ENCODE results near the gene BPHL.
"Not testable (repeated sequence)": the region's sequence is repeated elsewhere in the genome, so short reads cannot be mapped to it uniquely, and the experiment has no call there.

BPHL gene

DNA sequence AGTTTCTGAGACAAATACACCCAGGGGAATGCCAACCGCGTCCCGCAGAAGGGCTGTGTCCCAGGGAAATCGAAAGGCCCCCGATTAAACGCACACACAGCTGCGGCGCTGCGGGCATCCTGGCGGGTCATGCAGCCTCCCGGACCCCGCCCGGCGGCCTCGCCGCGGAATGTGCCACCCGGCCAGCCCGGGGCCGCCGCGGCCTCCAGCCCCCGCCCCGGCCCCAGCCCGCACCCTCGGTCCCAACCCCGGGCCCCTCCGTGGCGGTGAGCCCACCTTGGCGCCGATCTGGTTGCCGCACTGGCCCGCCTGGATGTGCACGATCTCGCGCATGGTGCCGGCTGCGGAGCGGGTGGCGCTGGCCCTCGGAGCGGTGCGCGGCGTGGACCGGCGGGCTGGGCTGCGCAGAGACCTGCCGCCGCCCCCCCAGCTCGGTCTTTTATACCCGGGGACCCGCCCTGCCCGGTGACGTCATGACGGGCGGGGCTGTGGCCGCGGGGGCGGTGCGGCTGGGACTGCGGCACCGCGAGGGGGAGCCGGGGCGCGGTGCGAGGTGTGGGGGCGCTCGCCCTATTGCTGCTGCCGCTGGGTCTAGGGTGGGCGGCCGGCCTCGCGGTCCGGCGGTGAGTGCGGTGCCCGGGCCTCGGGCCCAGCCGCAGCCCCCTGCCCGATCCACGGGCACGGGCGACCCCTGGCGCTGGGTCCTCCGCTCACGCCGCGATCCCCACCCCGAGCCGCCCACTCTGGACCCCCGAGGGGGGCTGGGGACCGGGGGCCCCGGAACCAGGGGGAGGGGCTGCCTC, 38.8 kb downstream of the BPHL start, which contains the start of gene TUBB2A:
Gene TUBB2A, minus strand, starts transcription at position 414 of the 803 bp plus-strand sequence. Its CDS starts 81 bp downstream, at position 333.
- Histone ChIP-seq H3K4me2 (ENCODE audit: low read length) (peak within 1 kb of the TSS; percentile 97), H3K36me3 (ENCODE audit: insufficient read depth, low read length) (peaks cover 26% of the 10 kb centered on the region), H3K27me3 (ENCODE audit: control insufficient read depth, insufficient read depth, low read length) (no peaks in the 10 kb centered on the region), H3K4me1 (ENCODE audit: control insufficient read depth, insufficient read depth, low read length) (peaks cover 8% of the 10 kb centered on the region), H3K4me3 (ENCODE audit: low read length) (peak within 1 kb of the TSS; percentile 99), H3K9ac (ENCODE audit: low read depth, low read length) (peak within 1 kb of the TSS; percentile 99), H3K9me3 (replicated peaks; ENCODE audit: low read length) (no peaks in the 10 kb centered on the region)

DNA sequence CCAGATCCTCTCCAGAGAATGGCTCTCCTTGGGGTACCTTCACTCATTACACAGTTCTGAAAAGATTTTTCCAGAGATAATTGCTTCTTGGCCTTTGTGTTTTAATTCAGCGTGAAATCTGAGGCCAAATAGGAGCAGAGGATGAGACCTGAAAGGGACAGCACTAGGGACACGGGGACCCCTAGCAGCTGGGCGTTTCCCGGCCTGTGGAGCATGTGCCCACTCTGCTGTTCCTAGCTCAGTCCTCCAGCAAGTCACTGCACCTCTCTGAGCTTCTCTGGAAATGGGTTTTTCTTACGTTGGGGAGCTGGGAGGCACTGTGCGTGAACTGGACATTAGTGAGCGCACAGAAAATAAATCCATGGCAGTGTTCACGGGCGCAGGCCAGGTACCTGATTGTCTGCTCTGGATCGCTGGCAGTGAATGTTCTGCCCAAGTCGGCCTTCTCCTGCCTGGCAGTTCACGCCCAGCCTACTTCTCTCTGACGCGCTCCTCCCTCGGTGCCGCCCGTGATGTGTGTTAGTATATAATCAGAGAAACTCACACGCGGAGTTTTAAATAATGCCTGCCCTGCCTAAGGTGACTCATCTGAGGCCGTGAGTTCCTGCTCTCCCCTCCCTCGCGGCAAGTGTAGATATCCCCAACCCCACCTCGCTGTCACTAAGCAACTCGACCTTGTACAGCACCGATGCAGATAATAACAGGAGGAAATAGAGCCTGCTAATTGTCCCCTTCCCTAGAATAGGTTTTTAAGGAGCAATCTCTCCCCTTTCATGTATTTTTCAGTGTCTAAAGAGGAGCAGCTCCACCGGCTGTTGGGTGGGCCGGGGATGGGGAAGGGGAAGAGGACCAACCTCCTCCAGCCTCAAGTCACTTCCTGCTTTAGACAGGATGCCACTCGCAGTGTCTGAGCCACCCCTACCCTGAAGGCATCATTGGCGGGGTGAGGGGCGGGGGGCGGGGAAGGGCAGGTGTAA, 41.6 kb downstream of the BPHL start:
- Histone ChIP-seq H3K36me3 (ENCODE audit: insufficient read depth, low read length) (peaks cover 8% of the 10 kb centered on the region), H3K27me3 (ENCODE audit: control insufficient read depth, insufficient read depth, low read length) (no peaks in the 10 kb centered on the region), H3K4me1 (ENCODE audit: control insufficient read depth, insufficient read depth, low read length) (peaks cover 19% of the 10 kb centered on the region), H3K9ac (ENCODE audit: low read depth, low read length) (no peak overlapping the region), H3K4me2 (ENCODE audit: low read length) (no peak overlapping the region), H3K9me3 (replicated peaks; ENCODE audit: low read length) (no peaks in the 10 kb centered on the region), H3K4me3 (ENCODE audit: low read length) (no peak overlapping the region)

DNA sequence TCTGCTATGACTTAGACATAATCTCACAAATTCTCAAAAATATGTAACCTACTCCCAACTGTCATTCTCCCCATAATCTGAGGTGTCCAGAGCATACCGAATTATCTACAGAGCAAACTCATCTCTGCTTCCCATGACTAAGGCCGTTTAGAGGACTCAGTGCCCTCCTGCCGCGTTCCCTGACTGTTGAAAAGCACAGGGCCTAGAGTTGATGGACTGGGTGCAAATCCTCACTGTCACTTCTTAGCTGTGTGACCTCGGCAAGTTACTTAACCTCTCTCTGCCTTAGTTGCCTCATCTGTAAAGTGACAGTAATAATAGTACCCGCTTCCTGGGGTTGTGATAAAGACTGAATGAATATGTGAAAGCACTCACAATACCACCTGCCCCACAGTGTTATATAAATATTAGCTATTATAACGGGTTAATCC, 43.6 kb downstream of the BPHL start:
- H3K4me3 ChIP-seq (ENCODE audit: low read length) = peak overlapping the region; percentile 88
- H3K9ac ChIP-seq (ENCODE audit: low read depth, low read length) = no peak overlapping the region
- peak overlapping the region; percentile 99 for H3K4me2 ChIP-seq (ENCODE audit: low read length)
- H3K9me3 ChIP-seq (replicated peaks; ENCODE audit: low read length) = no peaks in the 10 kb centered on the region
- H3K36me3 ChIP-seq (ENCODE audit: insufficient read depth, low read length) = no peaks in the 10 kb centered on the region
- H3K4me1 ChIP-seq (ENCODE audit: control insufficient read depth, insufficient read depth, low read length) = peaks cover 14% of the 10 kb centered on the region
- no peaks in the 10 kb centered on the region for H3K27me3 ChIP-seq (ENCODE audit: control insufficient read depth, insufficient read depth, low read length)

DNA sequence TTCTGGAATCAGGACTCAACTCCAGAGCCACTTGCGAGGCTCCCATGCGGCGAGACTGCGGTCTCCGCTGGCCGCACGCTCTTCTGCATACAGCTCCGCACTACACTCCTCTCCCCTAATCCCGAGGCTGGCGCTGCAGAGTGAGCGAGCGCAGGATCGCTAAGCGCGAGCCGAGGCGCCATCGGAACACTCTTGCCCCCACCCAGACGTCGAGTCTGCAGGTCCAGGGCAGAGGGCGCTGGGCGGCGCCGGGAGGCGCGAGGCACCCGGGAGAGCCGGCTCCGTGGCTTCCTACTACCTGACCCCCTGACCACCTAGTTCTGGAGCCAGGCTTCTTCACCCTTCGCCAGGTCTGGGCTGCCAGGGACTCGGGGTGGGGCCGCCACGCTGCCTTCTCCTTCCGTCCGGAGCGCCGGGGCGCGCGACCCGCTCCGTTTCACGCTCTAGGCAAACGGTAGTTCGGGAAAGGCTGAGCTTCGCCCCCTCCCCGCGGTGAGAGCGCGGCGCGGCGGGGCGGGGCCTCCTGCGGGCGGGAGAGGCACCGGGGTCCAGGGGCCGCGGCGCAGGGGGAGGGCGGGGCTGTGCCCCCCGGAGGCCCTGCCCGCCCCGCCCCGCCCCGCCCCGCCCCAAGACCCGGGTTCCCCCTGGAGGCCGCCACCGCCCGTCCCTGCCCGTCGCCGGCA, 44.2 kb downstream of the BPHL start:
- no peaks in the 10 kb centered on the region for H3K36me3 ChIP-seq (ENCODE audit: insufficient read depth, low read length)
- no peaks in the 10 kb centered on the region for H3K9me3 ChIP-seq (replicated peaks; ENCODE audit: low read length)
- H3K9ac ChIP-seq (ENCODE audit: low read depth, low read length) = peak overlapping the region; percentile 89
- H3K4me2 ChIP-seq (ENCODE audit: low read length) = peak overlapping the region; percentile 99
- peaks cover 14% of the 10 kb centered on the region for H3K4me1 ChIP-seq (ENCODE audit: control insufficient read depth, insufficient read depth, low read length)
- H3K27me3 ChIP-seq (ENCODE audit: control insufficient read depth, insufficient read depth, low read length) = no peaks in the 10 kb centered on the region
- H3K4me3 ChIP-seq (ENCODE audit: low read length) = peak overlapping the region; percentile 88

DNA sequence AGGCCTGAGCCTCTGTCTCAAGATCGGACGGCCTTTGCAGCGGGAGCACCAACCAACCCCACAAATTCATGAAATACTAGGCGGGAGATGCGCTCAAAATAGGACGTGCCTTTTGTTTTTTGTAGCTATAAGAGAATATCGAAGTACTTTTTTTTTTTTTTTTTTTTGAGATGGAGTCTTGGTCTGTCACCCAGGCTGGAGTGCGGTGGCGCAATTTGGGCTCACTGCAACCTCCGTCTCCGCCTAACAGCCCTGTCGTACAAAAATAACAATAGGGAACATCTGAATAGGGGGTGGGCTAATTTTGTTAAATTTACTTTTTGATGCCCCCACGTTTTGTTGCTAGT, 44.7 kb downstream of the BPHL start:
- Histone ChIP-seq H3K27me3 (ENCODE audit: control insufficient read depth, insufficient read depth, low read length) (no peaks in the 10 kb centered on the region), H3K4me1 (ENCODE audit: control insufficient read depth, insufficient read depth, low read length) (peaks cover 14% of the 10 kb centered on the region), H3K4me2 (ENCODE audit: low read length) (peak overlapping the region; percentile 99), H3K4me3 (ENCODE audit: low read length) (peak overlapping the region; percentile 88), H3K9me3 (replicated peaks; ENCODE audit: low read length) (no peaks in the 10 kb centered on the region), H3K36me3 (ENCODE audit: insufficient read depth, low read length) (no peaks in the 10 kb centered on the region), H3K9ac (ENCODE audit: low read depth, low read length) (peak overlapping the region; percentile 89)

DNA sequence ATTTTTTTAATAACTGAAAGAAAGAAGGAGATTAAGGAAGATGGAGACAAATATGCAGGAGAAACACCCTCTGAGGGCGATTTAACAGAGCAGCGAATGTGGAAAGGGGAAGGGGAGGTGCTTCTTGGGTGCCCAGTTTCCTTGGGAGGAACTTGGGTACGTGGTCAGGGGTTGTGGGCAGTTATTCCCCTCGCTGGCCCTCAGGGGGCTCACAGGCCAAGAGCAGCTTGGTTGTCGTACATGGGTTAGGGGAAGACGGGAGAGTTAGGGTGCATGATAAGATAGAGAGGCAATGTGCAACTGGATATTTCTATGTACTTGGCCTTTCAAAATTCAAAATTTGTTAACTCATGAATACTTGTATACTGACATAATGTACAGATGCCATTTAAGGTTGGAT, 45.9 kb downstream of the BPHL start:
- Histone ChIP-seq H3K4me3 (ENCODE audit: low read length) (no peak overlapping the region), H3K27me3 (ENCODE audit: control insufficient read depth, insufficient read depth, low read length) (no peaks in the 10 kb centered on the region), H3K36me3 (ENCODE audit: insufficient read depth, low read length) (no peaks in the 10 kb centered on the region), H3K9me3 (replicated peaks; ENCODE audit: low read length) (no peaks in the 10 kb centered on the region), H3K9ac (ENCODE audit: low read depth, low read length) (no peak overlapping the region), H3K4me2 (ENCODE audit: low read length) (no peak overlapping the region), H3K4me1 (ENCODE audit: control insufficient read depth, insufficient read depth, low read length) (peaks cover 14% of the 10 kb centered on the region)

DNA sequence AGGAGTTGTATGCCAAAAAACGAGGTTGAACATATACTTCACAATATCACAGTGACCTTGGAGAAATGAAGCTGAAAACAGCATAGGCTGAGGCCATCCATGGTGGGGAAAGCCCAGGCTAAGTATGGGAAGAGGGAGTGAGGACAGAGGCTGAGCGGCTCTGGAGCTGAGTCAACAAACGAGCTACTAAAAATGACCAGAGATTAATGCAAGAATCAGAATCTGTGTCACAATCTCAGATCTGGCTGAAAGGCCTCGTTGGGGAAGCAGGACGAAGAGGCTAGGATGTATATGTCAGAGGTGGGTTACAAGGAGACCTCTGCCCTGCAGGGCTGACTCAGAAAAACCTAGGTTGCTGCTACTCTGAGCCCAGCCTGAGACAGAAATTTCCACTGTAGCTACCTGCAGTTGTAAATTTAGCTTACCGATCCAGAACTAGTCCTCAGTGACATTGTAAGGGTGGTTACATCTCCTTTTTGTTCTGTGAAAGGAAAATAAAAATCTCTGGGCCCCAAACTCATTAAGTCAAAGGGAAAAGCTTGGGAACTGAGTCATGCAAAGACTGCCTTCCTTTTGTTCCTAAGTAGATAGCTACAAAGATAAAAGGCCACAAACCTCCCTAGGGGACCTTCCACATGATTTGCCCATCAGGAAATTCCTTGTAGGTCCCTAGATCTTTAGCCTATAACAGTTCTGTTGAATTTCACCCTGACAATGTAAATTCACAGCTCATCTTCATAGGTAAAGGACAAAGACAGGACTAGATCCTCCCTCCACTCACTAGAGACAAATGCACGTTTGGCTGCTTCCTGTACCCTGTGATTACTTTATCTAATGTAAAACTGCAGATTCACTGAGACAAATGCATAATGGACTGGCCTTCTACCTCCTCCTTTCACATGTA, 47.4 kb downstream of the BPHL start:
- no peaks in the 10 kb centered on the region for H3K36me3 ChIP-seq (ENCODE audit: insufficient read depth, low read length)
- H3K9me3 ChIP-seq (replicated peaks; ENCODE audit: low read length) = no peaks in the 10 kb centered on the region
- H3K9ac ChIP-seq (ENCODE audit: low read depth, low read length) = no peak overlapping the region

DNA sequence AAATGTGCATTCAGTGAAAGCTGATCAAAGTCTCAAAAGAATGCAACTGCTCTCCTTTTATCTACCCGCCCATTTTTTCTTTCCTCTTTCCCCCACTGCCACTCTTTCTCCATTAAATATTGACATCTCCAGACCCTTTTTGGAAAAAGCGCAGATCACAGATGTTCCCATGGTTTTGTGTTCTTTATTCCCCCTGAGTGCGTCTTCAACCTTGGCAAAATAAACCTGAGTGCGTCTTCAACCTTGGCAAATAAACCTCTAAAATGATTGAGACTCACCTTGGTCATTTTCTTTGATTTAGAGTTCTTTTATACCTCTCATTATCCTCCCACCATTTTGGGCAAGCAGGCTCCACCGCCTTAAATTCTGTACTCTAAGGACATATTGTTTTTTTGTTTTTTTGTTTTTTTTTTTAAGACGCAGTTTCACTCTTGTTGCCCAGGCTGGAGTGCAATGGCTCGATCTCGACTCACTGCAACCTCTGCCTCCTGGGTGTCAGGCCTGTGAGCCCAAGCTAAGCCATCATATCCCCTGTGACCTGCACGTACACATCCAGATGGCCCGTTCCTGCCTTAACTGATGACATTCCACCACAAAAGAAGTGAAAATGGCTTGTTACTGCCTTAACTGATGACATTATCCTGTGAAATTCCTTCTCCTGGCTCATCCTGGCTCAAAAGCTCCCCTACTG, 48.2 kb downstream of the BPHL start:
- H3K36me3 ChIP-seq (ENCODE audit: insufficient read depth, low read length); H3K4me2 ChIP-seq (ENCODE audit: low read length); H3K9me3 ChIP-seq (replicated peaks; ENCODE audit: low read length); H3K27me3 ChIP-seq (ENCODE audit: control insufficient read depth, insufficient read depth, low read length); H3K9ac ChIP-seq (ENCODE audit: low read depth, low read length); H3K4me3 ChIP-seq (ENCODE audit: low read length): not testable (repeated sequence)
- peaks cover 14% of the 10 kb centered on the region for H3K4me1 ChIP-seq (ENCODE audit: control insufficient read depth, insufficient read depth, low read length)

More for the DNA sequence above, 47.4 kb downstream of the BPHL start:
- Histone ChIP-seq H3K4me3 (ENCODE audit: low read length) (no peak overlapping the region), H3K4me1 (ENCODE audit: control insufficient read depth, insufficient read depth, low read length) (peaks cover 14% of the 10 kb centered on the region), H3K4me2 (ENCODE audit: low read length) (peak overlapping the region; percentile 15), H3K27me3 (ENCODE audit: control insufficient read depth, insufficient read depth, low read length) (no peaks in the 10 kb centered on the region)

DNA sequence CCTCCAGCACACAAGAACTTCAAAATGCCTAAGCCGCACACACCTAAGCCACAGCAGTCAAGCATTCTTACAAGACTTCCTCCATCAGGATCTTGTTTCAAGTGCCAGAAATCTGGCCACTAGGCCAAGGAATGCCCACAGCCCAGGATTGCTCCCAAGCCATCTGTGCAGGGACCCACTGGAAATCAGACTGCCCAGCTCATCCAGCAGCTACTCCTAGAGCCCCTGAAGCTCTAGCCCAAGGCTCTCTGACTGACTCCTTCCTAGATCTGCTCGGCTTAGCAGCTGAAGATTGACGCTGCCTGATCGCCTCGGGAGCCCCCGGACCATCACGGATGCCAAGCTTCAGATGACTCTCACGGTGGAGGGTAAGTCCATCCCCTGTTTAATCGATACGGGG, 49.5 kb downstream of the BPHL start:
- H3K9me3 ChIP-seq (replicated peaks; ENCODE audit: low read length); H3K4me3 ChIP-seq (ENCODE audit: low read length); H3K4me2 ChIP-seq (ENCODE audit: low read length); H3K27me3 ChIP-seq (ENCODE audit: control insufficient read depth, insufficient read depth, low read length); H3K9ac ChIP-seq (ENCODE audit: low read depth, low read length); H3K36me3 ChIP-seq (ENCODE audit: insufficient read depth, low read length); H3K4me1 ChIP-seq (ENCODE audit: control insufficient read depth, insufficient read depth, low read length): not testable (repeated sequence)

DNA sequence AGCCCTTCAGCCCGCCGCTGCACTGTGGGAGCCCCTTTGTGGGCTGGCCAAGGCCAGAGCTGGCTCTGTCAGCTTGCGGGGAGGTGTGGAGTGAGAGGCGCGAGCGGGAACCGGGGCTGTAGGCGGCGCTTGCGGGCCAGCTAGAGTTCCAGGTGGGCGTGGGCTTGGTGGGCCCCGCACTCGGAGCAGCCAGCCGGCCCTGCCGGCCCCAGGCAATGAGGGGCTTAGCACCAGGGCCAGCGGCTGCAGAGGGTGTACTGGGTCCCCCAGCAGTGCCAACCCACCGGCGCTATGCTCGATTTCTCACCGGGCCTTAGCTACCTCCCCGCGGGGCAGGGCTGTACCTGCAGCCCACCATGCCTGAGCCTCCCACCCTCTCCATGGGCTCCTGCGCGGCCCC, 52.2 kb downstream of the BPHL start:
- not testable (repeated sequence) for H3K4me2 ChIP-seq (ENCODE audit: low read length); H3K27me3 ChIP-seq (ENCODE audit: control insufficient read depth, insufficient read depth, low read length); H3K4me3 ChIP-seq (ENCODE audit: low read length); H3K4me1 ChIP-seq (ENCODE audit: control insufficient read depth, insufficient read depth, low read length); H3K9ac ChIP-seq (ENCODE audit: low read depth, low read length); H3K36me3 ChIP-seq (ENCODE audit: insufficient read depth, low read length); H3K9me3 ChIP-seq (replicated peaks; ENCODE audit: low read length)

Measured in skeletal muscle satellite cell (primary cell).